ENCODE results near the gene HSPA8.

The HSPA8 gene

DNA sequence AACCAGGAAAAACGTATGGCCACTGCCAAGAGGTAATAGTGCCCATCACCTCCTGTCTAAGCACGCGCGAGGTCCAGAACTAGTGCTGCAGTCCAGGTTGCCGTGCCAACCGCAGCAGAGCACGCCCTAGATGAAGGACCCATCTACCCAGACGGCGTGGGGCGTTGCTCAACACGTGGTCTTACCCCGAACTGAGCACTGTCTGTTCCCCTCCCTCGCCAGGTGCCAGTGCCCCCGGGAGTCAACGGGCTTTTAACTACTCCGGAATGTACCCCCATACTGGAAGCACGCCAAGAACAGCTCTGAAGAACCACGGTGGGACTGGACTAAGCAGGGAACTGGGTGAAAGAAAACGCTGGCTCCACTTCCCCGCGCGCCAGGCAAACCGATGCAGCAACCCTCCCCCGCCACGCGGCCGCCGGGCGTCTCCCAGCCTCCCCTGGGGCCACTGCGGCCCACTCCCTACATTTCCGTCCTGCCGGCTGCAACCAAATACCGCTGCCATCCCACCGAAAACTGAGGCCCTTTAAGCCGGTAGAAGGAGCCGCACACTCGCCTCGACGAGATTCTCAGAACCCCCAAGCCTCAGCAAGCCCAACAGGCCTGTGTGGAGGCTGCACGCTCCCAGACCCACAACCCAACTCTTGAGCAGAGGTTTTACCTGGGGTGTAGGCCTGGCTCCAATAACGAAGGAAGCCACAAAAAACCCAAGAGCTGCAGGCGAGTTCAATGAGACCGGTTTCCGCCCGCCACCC is at the start of gene HSPA8:
Gene HSPA8, minus strand, starts transcription at position 734 of the 755 bp plus-strand sequence. CDS start 812 bp downstream, outside the sequence.
- Histone ChIP-seq H3K27ac (peak within 1 kb of the TSS; percentile 100), H3K27me3 (replicated peaks) (no peaks in the 10 kb centered on the region), H3K4me3 (ENCODE audit: low read depth, low read length) (peak within 1 kb of the TSS; percentile 100), H3K36me3 (replicated peaks) (peaks cover 49% of the 10 kb centered on the region)
- in situ Hi-C loops (cut with HindIII; ENCODE audit: low pct_ligation_motif_present, low sequenced_read_pairs) = no loop called here
- peak; percentile 44 for DNase-seq
- TF ChIP-seq, protein P1, sequence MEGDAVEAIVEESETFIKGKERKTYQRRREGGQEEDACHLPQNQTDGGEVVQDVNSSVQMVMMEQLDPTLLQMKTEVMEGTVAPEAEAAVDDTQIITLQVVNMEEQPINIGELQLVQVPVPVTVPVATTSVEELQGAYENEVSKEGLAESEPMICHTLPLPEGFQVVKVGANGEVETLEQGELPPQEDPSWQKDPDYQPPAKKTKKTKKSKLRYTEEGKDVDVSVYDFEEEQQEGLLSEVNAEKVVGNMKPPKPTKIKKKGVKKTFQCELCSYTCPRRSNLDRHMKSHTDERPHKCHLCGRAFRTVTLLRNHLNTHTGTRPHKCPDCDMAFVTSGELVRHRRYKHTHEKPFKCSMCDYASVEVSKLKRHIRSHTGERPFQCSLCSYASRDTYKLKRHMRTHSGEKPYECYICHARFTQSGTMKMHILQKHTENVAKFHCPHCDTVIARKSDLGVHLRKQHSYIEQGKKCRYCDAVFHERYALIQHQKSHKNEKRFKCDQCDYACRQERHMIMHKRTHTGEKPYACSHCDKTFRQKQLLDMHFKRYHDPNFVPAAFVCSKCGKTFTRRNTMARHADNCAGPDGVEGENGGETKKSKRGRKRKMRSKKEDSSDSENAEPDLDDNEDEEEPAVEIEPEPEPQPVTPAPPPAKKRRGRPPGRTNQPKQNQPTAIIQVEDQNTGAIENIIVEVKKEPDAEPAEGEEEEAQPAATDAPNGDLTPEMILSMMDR (IDR thresholded peaks at IDR 0.05; ENCODE audit: low read depth, low read length, missing control alignments) = no peak

DNA sequence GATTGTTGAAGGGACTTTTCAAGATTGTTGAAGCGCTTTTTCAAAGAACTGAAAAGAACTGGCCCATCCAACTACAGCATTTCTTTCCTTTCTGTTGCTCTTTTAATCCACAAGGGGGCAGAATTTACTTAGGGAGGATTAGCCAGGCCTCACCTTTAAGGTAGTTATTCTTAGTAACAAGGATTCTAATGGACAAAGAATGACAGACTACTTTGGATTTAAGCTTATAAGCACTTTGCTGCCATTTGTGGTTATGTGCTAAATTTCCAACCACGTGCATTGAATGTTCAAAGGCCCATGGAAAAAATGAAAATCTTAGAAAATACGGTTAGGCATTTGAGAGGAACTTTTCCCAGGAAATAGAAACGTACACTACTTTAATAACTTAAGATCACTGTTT is 49.5 kb upstream of the HSPA8 start:
- TF ChIP-seq, protein P1 (IDR thresholded peaks at IDR 0.05; ENCODE audit: low read depth, low read length, missing control alignments) = peak; percentile 68
- no peaks in the 10 kb centered on the region for H3K36me3 ChIP-seq (replicated peaks)
- no peaks in the 10 kb centered on the region for H3K27me3 ChIP-seq (replicated peaks)
- in situ Hi-C loops (cut with HindIII; ENCODE audit: low pct_ligation_motif_present, low sequenced_read_pairs) = loop anchor here (25.0 kb wide), 1 partner anchor 126 kb away; no protein-coding TSS in a partner anchor
- H3K4me3 ChIP-seq (ENCODE audit: low read depth, low read length) = no peak overlapping the region
- no peak for DNase-seq
- H3K27ac ChIP-seq = no peak overlapping the region

DNA sequence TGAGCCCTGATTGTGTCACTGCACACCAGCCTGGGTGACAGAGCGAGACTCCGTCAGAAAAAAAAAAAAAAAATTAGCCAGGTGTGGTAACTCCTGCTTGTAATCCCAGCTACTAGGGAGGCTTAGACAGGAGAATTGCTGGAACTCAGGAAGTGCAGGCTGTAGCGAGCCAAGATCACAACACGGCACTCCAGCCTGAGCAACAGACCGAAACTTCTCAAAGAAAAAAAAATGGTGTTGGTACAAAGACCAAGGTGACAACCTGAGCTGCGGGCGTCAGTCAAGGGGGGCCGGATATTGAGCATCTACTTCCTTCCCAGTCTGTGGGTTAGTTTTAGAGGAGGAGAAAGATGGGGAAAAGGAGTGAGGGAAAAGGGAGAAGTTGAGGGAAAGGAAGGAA is 48.5 kb upstream of the HSPA8 start:
- in situ Hi-C loops (cut with HindIII; ENCODE audit: low pct_ligation_motif_present, low sequenced_read_pairs) = loop anchor here (25.0 kb wide), 1 partner anchor 127 kb away; no protein-coding TSS in a partner anchor
- no peaks in the 10 kb centered on the region for H3K27me3 ChIP-seq (replicated peaks)
- no peak overlapping the region for H3K4me3 ChIP-seq (ENCODE audit: low read depth, low read length)
- H3K36me3 ChIP-seq (replicated peaks) = no peaks in the 10 kb centered on the region
- DNase-seq = no peak
- TF ChIP-seq, protein P1 (IDR thresholded peaks at IDR 0.05; ENCODE audit: low read depth, low read length, missing control alignments) = no peak
- H3K27ac ChIP-seq = no peak overlapping the region

GRCh38 chr11:123107945-123108495 is 46.1 kb upstream of the HSPA8 start:
- TF ChIP-seq, protein P1 (IDR thresholded peaks at IDR 0.05; ENCODE audit: low read depth, low read length, missing control alignments) = no peak
- in situ Hi-C loops (cut with HindIII; ENCODE audit: low pct_ligation_motif_present, low sequenced_read_pairs) = loop anchor here (25.0 kb wide), 1 partner anchor 129 kb away; no protein-coding TSS in a partner anchor
- Histone ChIP-seq H3K36me3 (replicated peaks) (no peaks in the 10 kb centered on the region), H3K4me3 (ENCODE audit: low read depth, low read length) (no peak overlapping the region), H3K27ac (no peak overlapping the region), H3K27me3 (replicated peaks) (no peaks in the 10 kb centered on the region)
- no peak for DNase-seq

- TF ChIP-seq, protein P1 (IDR thresholded peaks at IDR 0.05; ENCODE audit: low read depth, low read length, missing control alignments) = no peak
- in situ Hi-C loops (cut with HindIII; ENCODE audit: low pct_ligation_motif_present, low sequenced_read_pairs) = loop anchor here (25.0 kb wide), 1 partner anchor 133 kb away; no protein-coding TSS in a partner anchor
- Histone ChIP-seq H3K27ac (no peak overlapping the region), H3K4me3 (ENCODE audit: low read depth, low read length) (no peak overlapping the region), H3K36me3 (replicated peaks) (no peaks in the 10 kb centered on the region), H3K27me3 (replicated peaks) (no peaks in the 10 kb centered on the region)
- no peak for DNase-seq
Observed at GRCh38 chr11:123104697-123105096, 42.8 kb upstream of the HSPA8 start.
